Spinal cord (tissue), 10 donors: Measurements from ENCODE around the gene GSX2. TPM values are rescaled to one million over a fixed set of nuclear protein-coding genes. Genes with fewer than 3 reads are reported as not detected.
"Not testable (repeated sequence)": the region's sequence is repeated elsewhere in the genome, so short reads cannot be mapped to it uniquely, and the experiment has no call there.

Source experiments
- DNase-seq, 6 donors: peaks; one replicate each; pipeline versions ENCODE4 v3.0.0 to v3.0.0-alpha.2; 2013 to 2015; ENCODE audit warnings: low spot score in 6 of 6, low read depth in 4 of 6
- H3K27ac ChIP-seq: one replicate; pipeline ENCODE4 v1.5.1; 2013; ENCODE audit warnings: low read depth, low read length, control low read depth
- H3K27me3 ChIP-seq: one replicate; pipeline ENCODE4 v1.6.1; 2013; ENCODE audit warnings: low read length; ENCODE audit not compliant: control insufficient read depth, insufficient read depth
- H3K36me3 ChIP-seq: one replicate; pipeline ENCODE4 v1.6.1; 2013; ENCODE audit warnings: low read length; ENCODE audit not compliant: control insufficient read depth, insufficient read depth
- H3K4me1 ChIP-seq: one replicate; pipeline ENCODE4 v1.6.1; 2013; ENCODE audit warnings: low read length; ENCODE audit not compliant: control insufficient read depth, insufficient read depth
- H3K4me3 ChIP-seq: one replicate; pipeline ENCODE4 v1.5.1; 2013; ENCODE audit warnings: low read depth, low read length, control low read depth
- H3K9me3 ChIP-seq: one replicate; pipeline ENCODE4 v1.6.1; 2013; ENCODE audit warnings: low read length; ENCODE audit not compliant: control insufficient read depth, insufficient read depth
- WGBS: methylation state at CpG from one replicate; pipeline ENCODE4 v1.1.5; 2013; ENCODE audit warnings: missing lambda C conversion rate; ENCODE audit not compliant: insufficient coverage; 5-methylcytosine and 5-hydroxymethylcytosine counted together
- polyA plus RNA-seq, 2 donors: library from polyadenylated mRNA; unstranded; fragments of 120-200 nt; gene quantifications; one replicate each; pipeline ENCODE4 v1.2.1, GENCODE V29; 2013; ENCODE audit not compliant: insufficient read length in 2 of 2
- total RNA-seq, 2 donors: library from RNA; depleted of rRNA in 1 of 2; stranded (reverse); fragments of 120-200 nt in 1 of 2; fragments of >200 nt in 1 of 2; gene quantifications; one replicate each; pipeline versions ENCODE4 v1.2.3 to v1.2.4, GENCODE V29; 2013 to 2014
- donor health status: healthy.

The GSX2 gene
- total and polyA plus RNA-seq, 4 donors: 0.17 to 0.20 TPM; not detected in 2

DNA sequence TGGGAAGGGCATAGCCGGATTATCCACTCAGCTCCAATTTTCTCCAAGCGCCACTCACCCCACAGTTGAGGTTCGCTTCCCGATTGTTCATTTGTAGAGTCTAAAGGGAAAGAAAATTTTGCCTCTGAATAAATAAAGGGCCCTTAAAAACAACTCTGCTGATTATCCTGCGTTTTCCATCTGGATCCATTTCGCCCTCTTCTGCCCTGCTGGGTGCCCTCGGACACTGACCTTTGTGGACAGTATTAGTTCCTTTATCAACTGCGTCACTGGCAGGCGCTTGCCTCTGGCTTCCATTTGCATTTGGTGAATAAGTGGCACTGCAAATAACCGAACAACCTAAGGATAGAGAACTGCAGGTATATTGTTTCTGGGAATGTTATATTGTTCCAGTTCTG is 10.1 kb downstream of the GSX2 start:
- Histone ChIP-seq H3K27me3 (peaks cover 71% of the 10 kb centered on the region), H3K4me3 (no peak overlapping the region), H3K4me1 (peaks cover 26% of the 10 kb centered on the region), H3K36me3 (no peaks in the 10 kb centered on the region), H3K9me3 (no peaks in the 10 kb centered on the region), H3K27ac (no peak overlapping the region)
- 0% methylated on average over 3 of the region's 10 CpGs for WGBS
- no peak for DNase-seq

DNA sequence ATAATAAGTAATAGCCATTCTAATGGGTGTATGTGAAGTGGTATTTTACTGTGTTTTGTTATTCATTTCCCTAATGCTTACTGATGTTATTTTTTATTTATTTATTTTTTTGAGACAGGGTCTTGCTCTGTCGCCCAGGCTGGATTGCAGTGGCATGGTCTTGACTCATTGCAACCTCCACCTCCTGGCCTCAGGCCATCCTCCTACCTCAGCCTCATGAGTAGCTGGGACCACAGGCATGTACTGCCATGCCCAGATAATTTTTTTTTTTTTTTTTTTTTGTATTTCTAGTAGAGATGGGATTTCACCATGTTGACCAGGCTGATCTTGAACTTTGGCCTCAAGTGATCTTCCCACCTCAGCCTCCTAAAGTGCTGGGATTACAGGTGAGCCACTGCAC is 13.2 kb downstream of the GSX2 start:
- Histone ChIP-seq H3K27me3 (peaks cover 40% of the 10 kb centered on the region), H3K4me1 (peaks cover 17% of the 10 kb centered on the region)
- H3K36me3 ChIP-seq, H3K9me3 ChIP-seq, H3K4me3 ChIP-seq, DNase-seq, H3K27ac ChIP-seq: not testable (repeated sequence)
- WGBS: no CpG with 5 or more reads among the region's 1 CpG

DNA sequence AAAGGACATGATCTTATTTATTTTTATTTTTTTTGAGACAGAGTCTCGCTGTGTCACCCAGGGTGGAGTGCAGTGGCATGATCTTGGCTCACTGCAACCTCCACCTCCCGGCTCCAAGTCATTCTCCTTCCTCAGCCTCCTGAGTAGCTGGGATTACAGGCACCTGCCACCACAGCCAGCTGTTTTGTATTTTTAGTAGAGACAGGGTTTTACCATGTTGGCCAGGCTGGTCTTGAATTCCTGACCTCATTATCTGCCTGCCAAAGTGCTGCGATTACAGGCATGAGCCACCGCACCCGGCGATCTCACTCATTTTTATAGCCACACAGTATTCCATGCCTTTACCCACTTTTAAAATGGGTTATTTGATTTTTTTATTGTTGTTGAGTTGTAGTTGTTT is 16.3 kb downstream of the GSX2 start:
- WGBS: 83% methylated on average over 2 of the region's 6 CpGs

DNA sequence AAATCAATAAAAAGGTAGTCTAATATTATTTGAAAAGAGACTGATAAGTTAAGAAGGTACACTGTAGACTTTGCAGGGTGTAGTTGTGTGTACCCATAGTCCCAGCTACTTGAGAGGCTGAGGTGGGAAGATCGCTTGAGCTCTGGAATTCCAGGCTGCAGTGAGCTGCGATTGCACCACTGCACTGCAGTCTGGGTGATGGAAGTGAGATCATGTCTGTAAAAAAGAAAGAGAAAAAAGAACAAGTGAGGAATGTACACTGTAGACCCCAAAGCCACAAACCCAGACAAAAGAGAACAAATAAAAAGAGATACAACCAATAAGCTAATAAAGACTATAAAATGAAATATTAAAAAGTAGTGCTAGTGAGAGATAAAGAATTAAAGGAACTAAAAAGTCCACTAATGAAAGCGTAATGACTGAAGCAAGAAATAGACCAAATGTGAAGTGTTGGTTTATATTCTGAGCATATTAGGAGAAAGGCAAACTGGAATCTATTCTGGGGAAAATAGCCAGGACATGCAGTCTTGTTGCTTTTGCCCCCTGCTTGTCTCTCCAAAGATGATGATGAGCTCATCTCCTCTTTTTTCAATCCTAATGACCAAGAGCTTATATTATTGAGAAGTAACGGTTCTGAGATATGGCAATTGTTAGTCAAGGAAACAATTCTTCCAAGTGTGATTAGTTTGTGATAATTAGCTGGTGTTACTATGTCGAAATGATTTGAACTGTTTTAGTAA is 19.1 kb downstream of the GSX2 start:
- Histone ChIP-seq H3K27ac (no peak overlapping the region), H3K27me3 (peaks cover under 1% of the 10 kb centered on the region), H3K9me3 (no peaks in the 10 kb centered on the region), H3K36me3 (no peaks in the 10 kb centered on the region), H3K4me3 (no peak overlapping the region), H3K4me1 (no peaks in the 10 kb centered on the region)
- no peak for DNase-seq
- WGBS: 92% methylated on average over 3 of the region's 5 CpGs

More for the DNA sequence above, 16.3 kb downstream of the GSX2 start:
- not testable (repeated sequence) for H3K36me3 ChIP-seq, H3K27me3 ChIP-seq, H3K4me1 ChIP-seq, H3K4me3 ChIP-seq, DNase-seq, H3K9me3 ChIP-seq, H3K27ac ChIP-seq

DNA sequence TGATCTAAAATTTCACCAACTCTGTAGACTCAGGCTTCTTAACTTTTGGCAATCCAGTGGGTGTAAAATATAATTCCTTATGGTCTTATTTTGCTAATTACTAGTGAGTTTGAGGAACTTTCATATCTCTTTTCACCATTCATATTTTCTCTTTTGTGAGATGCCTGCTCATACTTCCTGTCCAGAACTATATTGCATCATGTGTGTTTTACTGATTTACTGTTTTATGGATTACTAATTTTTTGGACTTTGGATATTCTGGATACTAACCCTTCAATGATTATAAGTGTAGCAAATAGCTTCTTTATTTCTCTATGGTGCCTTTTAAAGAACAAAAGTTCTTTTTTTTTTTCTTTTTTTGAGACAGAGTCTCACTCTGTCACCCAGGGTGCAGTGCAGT is 20.6 kb downstream of the GSX2 start:
- H3K4me1 ChIP-seq: no peaks in the 10 kb centered on the region
- DNase-seq: no peak
- no peak overlapping the region for H3K4me3 ChIP-seq
- no peaks in the 10 kb centered on the region for H3K36me3 ChIP-seq
- no peaks in the 10 kb centered on the region for H3K27me3 ChIP-seq
- H3K9me3 ChIP-seq: no peaks in the 10 kb centered on the region
- no peak overlapping the region for H3K27ac ChIP-seq

DNA sequence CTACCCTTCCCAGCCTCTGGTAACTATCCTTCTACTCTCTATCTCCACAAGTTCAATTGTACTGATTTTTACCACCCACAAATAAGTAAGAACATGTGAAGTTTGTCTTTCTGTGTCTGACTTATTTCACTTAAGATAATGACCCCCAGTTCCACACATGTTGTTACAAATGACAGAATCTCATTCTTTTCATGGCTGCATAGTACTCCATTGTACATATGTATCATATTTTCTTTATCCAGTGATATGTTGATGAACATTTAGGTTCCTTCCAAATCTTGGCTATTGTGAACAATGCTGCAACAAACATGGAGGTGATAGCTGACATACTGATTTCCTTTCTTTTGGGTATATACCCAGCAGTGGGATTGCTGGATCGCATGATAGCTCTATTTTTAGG is 27.7 kb downstream of the GSX2 start:
- Histone ChIP-seq H3K4me3 (no peak overlapping the region), H3K9me3 (no peaks in the 10 kb centered on the region), H3K27ac (no peak overlapping the region), H3K4me1 (no peaks in the 10 kb centered on the region), H3K27me3 (no peaks in the 10 kb centered on the region), H3K36me3 (no peaks in the 10 kb centered on the region)
- DNase-seq: no peak
- WGBS: no CpG with 5 or more reads among the region's 1 CpG

DNA sequence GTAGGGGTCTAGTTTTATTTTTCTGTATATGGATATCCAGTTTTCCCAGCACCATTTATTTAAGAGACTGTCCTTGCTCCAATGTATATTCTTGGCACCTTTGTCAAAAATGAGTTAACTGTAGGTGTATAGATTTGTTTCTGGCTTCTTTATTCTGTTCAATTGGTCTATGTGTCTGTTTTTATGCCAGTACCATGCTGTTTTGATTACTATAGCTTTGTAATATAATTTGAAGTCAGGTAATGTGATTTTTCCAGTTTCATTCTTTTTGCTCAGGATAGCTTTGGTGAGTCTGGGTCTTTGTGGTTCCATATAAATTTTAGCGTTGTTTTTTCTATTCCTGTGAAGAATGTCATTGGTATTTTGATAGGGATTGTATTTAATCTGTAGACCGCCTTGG is 28.7 kb downstream of the GSX2 start:
- H3K4me1 ChIP-seq, H3K36me3 ChIP-seq: not testable (repeated sequence)
- WGBS: no CpG with 5 or more reads among the region's 2 CpGs

DNA sequence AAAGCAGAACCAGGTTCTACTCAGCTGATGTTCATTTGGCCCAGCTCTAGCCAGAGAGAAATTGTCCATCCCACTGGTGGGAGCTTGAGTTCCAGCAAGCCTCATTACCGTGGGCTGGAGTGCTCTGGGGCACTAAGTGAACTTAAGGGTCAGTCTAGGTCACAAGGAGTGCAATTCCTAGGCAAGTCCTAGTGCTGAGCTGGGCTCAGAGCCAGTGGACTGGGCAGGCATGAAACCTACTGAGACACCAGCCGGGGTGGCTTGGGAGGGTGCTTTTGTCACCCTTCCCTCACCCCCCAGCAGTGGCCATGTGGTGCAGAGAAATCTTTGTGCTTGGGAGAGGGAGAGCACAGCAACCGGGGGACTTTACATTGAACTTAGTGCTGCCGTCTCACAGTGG is 39.4 kb downstream of the GSX2 start:
- Histone ChIP-seq H3K27ac (no peak overlapping the region), H3K36me3 (no peaks in the 10 kb centered on the region), H3K4me1 (no peaks in the 10 kb centered on the region), H3K4me3 (no peak overlapping the region), H3K27me3 (no peaks in the 10 kb centered on the region), H3K9me3 (no peaks in the 10 kb centered on the region)
- 43% methylated on average over 3 of the region's 4 CpGs for WGBS
- DNase-seq: no peak

More for the DNA sequence above, 28.7 kb downstream of the GSX2 start:
- H3K4me3 ChIP-seq, H3K9me3 ChIP-seq, H3K27me3 ChIP-seq, DNase-seq, H3K27ac ChIP-seq: not testable (repeated sequence)

DNA sequence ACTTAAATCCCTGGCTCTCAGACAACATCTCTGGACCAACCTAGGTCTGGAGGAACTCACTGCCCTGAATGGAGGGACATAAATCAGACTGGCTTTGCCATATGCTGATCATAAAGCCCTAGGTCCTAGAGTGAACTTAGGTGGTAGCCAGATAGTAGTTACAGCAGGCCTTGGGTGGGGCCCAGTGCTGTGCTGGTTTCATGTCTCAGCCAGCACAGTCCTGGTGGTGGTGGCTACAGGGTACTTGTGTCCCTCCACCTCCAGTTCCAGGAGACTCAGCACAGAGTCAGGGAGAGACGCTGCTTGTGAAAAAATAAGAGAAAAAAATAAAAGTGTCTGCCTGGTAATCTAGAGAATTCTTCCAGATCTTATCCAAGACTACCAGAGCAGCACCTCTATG is 40.3 kb downstream of the GSX2 start:
- Histone ChIP-seq H3K4me1 (no peaks in the 10 kb centered on the region), H3K36me3 (no peaks in the 10 kb centered on the region), H3K27ac (no peak overlapping the region), H3K9me3 (no peaks in the 10 kb centered on the region), H3K27me3 (no peaks in the 10 kb centered on the region), H3K4me3 (no peak overlapping the region)
- DNase-seq: no peak
- WGBS: no CpG with 5 or more reads among the region's 1 CpG

DNA sequence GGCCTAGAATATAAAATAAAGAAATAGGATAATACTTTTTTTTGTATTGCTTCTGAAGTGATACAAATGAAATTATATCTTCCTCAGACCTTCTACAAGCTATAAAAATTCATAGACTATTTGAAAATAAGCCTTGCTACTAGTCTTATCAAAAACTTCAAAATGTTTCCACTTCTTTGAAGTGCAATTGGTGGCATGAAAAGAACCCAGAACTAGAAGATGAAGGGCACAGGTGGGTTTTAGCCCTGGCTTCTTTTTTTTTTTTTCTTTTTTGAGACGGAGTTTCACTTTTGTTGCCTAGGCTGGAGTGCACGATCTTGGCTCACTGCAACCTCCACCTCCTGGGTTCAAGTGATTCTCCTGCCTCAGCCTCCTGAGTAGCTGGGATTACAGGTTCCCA is 44.2 kb downstream of the GSX2 start:
- Histone ChIP-seq H3K27me3 (no peaks in the 10 kb centered on the region), H3K27ac (no peak overlapping the region), H3K36me3 (no peaks in the 10 kb centered on the region), H3K4me3 (no peak overlapping the region), H3K9me3 (no peaks in the 10 kb centered on the region), H3K4me1 (no peaks in the 10 kb centered on the region)
- DNase-seq: no peak
- WGBS: no CpG with 5 or more reads among the region's 2 CpGs
